HCT116 (cell line): ENCODE results near the gene CDH3. TPM values are rescaled to one million over a fixed set of nuclear protein-coding genes. Genes with fewer than 3 reads are reported as not detected.

Source experiments
- ATAC-seq: fragments of 200-7000 bp; cut with Tn5 transposase; 2 replicates; pipeline ENCODE4 v1.9.1; 2020; ENCODE audit warnings: mild to moderate bottlenecking, moderate library complexity
- BruUV-seq: library from RNA; stranded (reverse); fragments of 400-500 nt; replicated peaks from 2 replicates; lab custom pipeline; 2021; lab: Mats Ljungman, UMichigan
- CTCF ChIA-PET: fragments of 300-600 bp; sonication (Branson Sonifier 250); formaldehyde crosslinking; loops from one replicate; lab custom pipeline; 2021; ENCODE audit warnings: antibody characterized with exemption; lab: Charles Lee
- POLR2A ChIA-PET: fragments of 300-600, 350-600 bp; sonication (Branson Sonifier 250); formaldehyde crosslinking; loops from one replicate; lab custom pipeline; 2021; ENCODE audit warnings: antibody characterized with exemption; lab: Charles Lee
- RAD21 ChIA-PET, 2 experiments: fragments of 300-600 bp; sonication (Branson Sonifier 250); formaldehyde crosslinking; loops; one replicate each; lab custom pipeline; 2023; ENCODE audit warnings: low total read pairs in 2 of 2; ENCODE audit not compliant: uncharacterized antibody in 2 of 2, unreplicated experiment in 2 of 2, low non-redundant PET in 1 of 2; lab: Charles Lee
- DNase-seq: peaks from one replicate; pipeline ENCODE4 v3.0.0-alpha.2; 2010; ENCODE audit warnings: low read depth, low spot score
- H2AFZ ChIP-seq: fragments of 200-600 bp; shearing (Covaris generic), sonication (generic); 2 replicates; pipeline ENCODE4 v1.6.1; 2017; ENCODE audit warnings: low read depth, mixed run types, mixed read lengths, antibody characterized with exemption, low read length; ENCODE audit not compliant: poor library complexity, severe bottlenecking
- H3K27ac ChIP-seq: 2 replicates; pipeline ENCODE4 v1.5.1; 2012; ENCODE audit warnings: low read depth, low read length
- H3K27me3 ChIP-seq: fragments of 200-600 bp; sonication (generic); 2 replicates; pipeline ENCODE4 v1.6.1; 2016; ENCODE audit warnings: mixed run types, low read length, mixed read lengths; ENCODE audit not compliant: insufficient read depth
- H3K36me3 ChIP-seq, 2 experiments: fragments of 200-500 bp in 1 of 2; fragments of 200-600 bp in 1 of 2; sonication (Bioruptor generic) in 1 of 2; sonication (generic) in 1 of 2; 2 replicates each; pipeline versions ENCODE4 v1.5.1 to v1.6.1; 2014 to 2016; ENCODE audit warnings: low read length in 2 of 2, inconsistent platforms in 1 of 2, mixed read lengths in 1 of 2, mixed run types in 1 of 2; ENCODE audit not compliant: insufficient read depth in 2 of 2, control insufficient read depth in 1 of 2
- H3K4me1 ChIP-seq, 2 experiments: fragments of 200-600 bp in 1 of 2; sonication (generic) in 1 of 2; 2 replicates each; pipeline versions ENCODE4 v1.5.1 to v1.6.1; 2012 to 2017; ENCODE audit warnings: low read length in 2 of 2, inconsistent platforms in 1 of 2, mild to moderate bottlenecking in 1 of 2, mixed read lengths in 1 of 2, mixed run types in 1 of 2, moderate library complexity in 1 of 2; ENCODE audit not compliant: insufficient read depth in 2 of 2, control insufficient read depth in 1 of 2
- H3K4me2 ChIP-seq: fragments of 200-600 bp; sonication (generic); 2 replicates; pipeline ENCODE4 v1.6.1; 2017; ENCODE audit warnings: mixed run types, low read length, mixed read lengths
- H3K4me3 ChIP-seq, 2 experiments: fragments of 200-600 bp in 1 of 2; sonication (generic) in 1 of 2; replicated peaks in 1 of 2; 2 replicates each; pipeline ENCODE4 v1.5.1; 2011 to 2016; ENCODE audit warnings: low read length in 2 of 2, control low read depth in 1 of 2, low read depth in 1 of 2, mild to moderate bottlenecking in 1 of 2, mixed read lengths in 1 of 2, mixed run types in 1 of 2
- H3K79me2 ChIP-seq: fragments of 200-600 bp; sonication (generic); 2 replicates; pipeline ENCODE4 v1.6.1; 2017; ENCODE audit warnings: mild to moderate bottlenecking, mixed run types, low read length, moderate library complexity, mixed read lengths; ENCODE audit not compliant: insufficient read depth
- H3K9ac ChIP-seq: fragments of 200-600 bp; sonication (generic); 2 replicates; pipeline ENCODE4 v1.6.1; 2016; ENCODE audit warnings: low read length, mixed read lengths
- H3K9me2 ChIP-seq: fragments of 200-600 bp; sonication (generic), shearing (Covaris generic); 2 replicates; pipeline ENCODE4 v1.6.1; 2017; ENCODE audit warnings: mixed run types, mild to moderate bottlenecking, moderate library complexity; ENCODE audit not compliant: insufficient read depth
- H3K9me3 ChIP-seq, 2 experiments: fragments of 200-500 bp in 1 of 2; fragments of 200-600 bp in 1 of 2; sonication (Bioruptor generic) in 1 of 2; sonication (generic) in 1 of 2; 2 replicates each; pipeline ENCODE4 v1.6.1; 2014 to 2017; ENCODE audit warnings: low read length in 2 of 2, mixed read lengths in 2 of 2, inconsistent platforms in 1 of 2, low read depth in 1 of 2, mild to moderate bottlenecking in 1 of 2, mixed run types in 1 of 2, moderate library complexity in 1 of 2; ENCODE audit not compliant: control insufficient read depth in 1 of 2, insufficient read depth in 1 of 2
- H4K20me1 ChIP-seq: fragments of 200-600 bp; sonication (generic), shearing (Covaris generic); 2 replicates; pipeline ENCODE4 v1.6.1; 2017; ENCODE audit warnings: mixed run types, mild to moderate bottlenecking, moderate library complexity; ENCODE audit not compliant: insufficient read depth
- ATF3 ChIP-seq: IDR thresholded peaks from 2 replicates; pipeline ENCODE4 v1.6.1; 2012
- CBX3 ChIP-seq: IDR thresholded peaks from 2 replicates; pipeline ENCODE4 v1.6.1; 2012; ENCODE audit warnings: low read depth
- CTCF ChIP-seq, 3 experiments: fragments of 200-600 bp in 1 of 3; sonication (generic) in 1 of 3; IDR thresholded peaks in 2 of 3; conservative IDR thresholded peaks in 1 of 3; 2 replicates each; pipeline ENCODE4 v1.5.1; 2012 to 2017; ENCODE audit warnings: low read depth in 2 of 3, low read length in 2 of 3, antibody characterized with exemption in 1 of 3, borderline replicate concordance in 1 of 3, control low read depth in 1 of 3, mild to moderate bottlenecking in 1 of 3, mixed read lengths in 1 of 3, mixed run types in 1 of 3, moderate library complexity in 1 of 3; ENCODE audit not compliant: insufficient read depth in 1 of 3
- EGR1 ChIP-seq: IDR thresholded peaks from 2 replicates; pipeline ENCODE4 v1.6.1; 2012; ENCODE audit warnings: low read depth
- EZH2 ChIP-seq: fragments of 200-600 bp; sonication (generic); IDR thresholded peaks from 2 replicates; pipeline ENCODE4 v1.6.1; 2017; ENCODE audit warnings: antibody characterized with exemption, mixed run types
- EZH2phosphoT487 ChIP-seq: fragments of 200-600 bp; IDR thresholded peaks from 2 replicates; pipeline ENCODE4 v1.6.1; 2018; ENCODE audit warnings: antibody characterized with exemption, borderline replicate concordance
- JUND ChIP-seq: IDR thresholded peaks from 2 replicates; pipeline ENCODE4 v1.6.1; 2012
- MAX ChIP-seq: IDR thresholded peaks from 2 replicates; pipeline ENCODE4 v1.6.1; 2012
- POLR2AphosphoS5 ChIP-seq: IDR thresholded peaks from 2 replicates; pipeline ENCODE4 v1.6.1; 2011; ENCODE audit warnings: mild to moderate bottlenecking, low read depth, low read length, moderate library complexity
- RAD21 ChIP-seq: IDR thresholded peaks from 2 replicates; pipeline ENCODE4 v1.6.1; 2012; ENCODE audit warnings: low read depth, mild to moderate bottlenecking
- REST ChIP-seq: IDR thresholded peaks from 2 replicates; pipeline ENCODE4 v1.6.1; 2012; ENCODE audit warnings: low read depth
- SP1 ChIP-seq: IDR thresholded peaks from 2 replicates; pipeline ENCODE4 v1.6.1; 2012; ENCODE audit warnings: low read depth
- SRF ChIP-seq: IDR thresholded peaks from 2 replicates; pipeline ENCODE4 v1.6.1; 2012; ENCODE audit warnings: low read depth
- ZFX ChIP-seq: fragments of 450-650 bp; IDR thresholded peaks from 2 replicates; pipeline ENCODE4 v1.6.1; 2017
- intact Hi-C: fragments of 100-400 bp; cut with micrococcal nuclease; formaldehyde crosslinking; loops from 2 replicates; pipeline ENCODE4 v1.10.0; 2022
- total RNA-seq: library from RNA; stranded (reverse); gene quantifications from one replicate; pipeline ENCODE4 v1.2.1, GENCODE V29; 2021; ENCODE audit not compliant: unreplicated experiment
- TF ChIP-seq, protein P1 (sequence below): IDR thresholded peaks from 2 replicates; pipeline ENCODE4 v1.6.1; 2011; ENCODE audit warnings: mild to moderate bottlenecking, low read length, moderate library complexity; ENCODE audit not compliant: insufficient replicate concordance; ENCODE audit errors: extremely low read depth

The CDH3 gene
- total RNA-seq, 1 experiment from 2014 or later = 94.7 TPM

GRCh38 chr16:68658341-68658973, 13.3 kb downstream of the CDH3 start (continued):
- TF ChIP-seq RAD21 (peak; percentile 18; the same call in 1 of the 2 replicates), POLR2AphosphoS5 (peak; percentile 34), JUND (peak; percentile 61), SRF (peak; percentile 99), SP1 (peak; percentile 72)
- TF ChIP-seq, all 23 proteins: peak for 7

GRCh38 chr16:68658974-68659360, 13.9 kb downstream of the CDH3 start:
- ATAC-seq (peak; percentile 26; the same call in 1 of the 2 replicates), DNase-seq (no peak)
- H3K4me3 ChIP-seq = peak overlapping the region in 1 of 2 experiments; percentile 40; a peak in 2 of 4 replicates
- peak overlapping the region; percentile 74 for H3K4me2 ChIP-seq
- ChIA-PET POLR2A (interaction anchor here (1.3 to 1.5 kb wide), 4 partner anchors 9 to 78 kb away, joined by 4 to 8 read pairs (median 6); partner anchors contain the start of gene CDH1), RAD21 (interaction anchor here in 1 of 2 experiments (0.6 to 1.2 kb wide), 3 partner anchors 12 to 68 kb away, joined by 3 to 4 read pairs (median 4); no protein-coding TSS in a partner anchor), CTCF (interaction anchor here (1.2 to 1.4 kb wide), 2 partner anchors 14 to 69 kb away, joined by 6 to 8 read pairs; partner anchors contain the start of gene CDH3)
- H3K9me2 ChIP-seq = no peaks in the 10 kb centered on the region
- H3K27me3 ChIP-seq = no peaks in the 10 kb centered on the region
- TF ChIP-seq SRF (no peak), CTCF (IDR thresholded peaks at IDR 0.05 in 2 of 3, conservative IDR thresholded peaks at IDR 0.05 in 1 of 3; ENCODE audit: borderline replicate concordance in 1 of 3, insufficient read depth in 1 of 3, low read depth in 2 of 3, low read length in 2 of 3) (no peak), RAD21 (no peak), EZH2 (no peak), ATF3 (no peak), ZFX (no peak), EZH2phosphoT487 (no peak), MAX (no peak), POLR2AphosphoS5 (no peak), CBX3 (no peak), SP1 (no peak), REST (no peak), EGR1 (no peak)
- TF ChIP-seq, protein P1, sequence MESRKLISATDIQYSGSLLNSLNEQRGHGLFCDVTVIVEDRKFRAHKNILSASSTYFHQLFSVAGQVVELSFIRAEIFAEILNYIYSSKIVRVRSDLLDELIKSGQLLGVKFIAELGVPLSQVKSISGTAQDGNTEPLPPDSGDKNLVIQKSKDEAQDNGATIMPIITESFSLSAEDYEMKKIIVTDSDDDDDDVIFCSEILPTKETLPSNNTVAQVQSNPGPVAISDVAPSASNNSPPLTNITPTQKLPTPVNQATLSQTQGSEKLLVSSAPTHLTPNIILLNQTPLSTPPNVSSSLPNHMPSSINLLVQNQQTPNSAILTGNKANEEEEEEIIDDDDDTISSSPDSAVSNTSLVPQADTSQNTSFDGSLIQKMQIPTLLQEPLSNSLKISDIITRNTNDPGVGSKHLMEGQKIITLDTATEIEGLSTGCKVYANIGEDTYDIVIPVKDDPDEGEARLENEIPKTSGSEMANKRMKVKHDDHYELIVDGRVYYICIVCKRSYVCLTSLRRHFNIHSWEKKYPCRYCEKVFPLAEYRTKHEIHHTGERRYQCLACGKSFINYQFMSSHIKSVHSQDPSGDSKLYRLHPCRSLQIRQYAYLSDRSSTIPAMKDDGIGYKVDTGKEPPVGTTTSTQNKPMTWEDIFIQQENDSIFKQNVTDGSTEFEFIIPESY = no peak
- no TSS peak for BruUV-seq
- H3K27ac ChIP-seq = peak overlapping the region; percentile 80; the same call in 1 of the 2 replicates
- intact Hi-C loops = no loop called here
- H4K20me1 ChIP-seq = no peaks in the 10 kb centered on the region
- no peak overlapping the region for H2AFZ ChIP-seq
- peaks cover 63 to 84% of the 10 kb centered on the region in 2 experiments for H3K4me1 ChIP-seq
- H3K79me2 ChIP-seq = peaks cover 70% of the 10 kb centered on the region
- peak overlapping the region; percentile 62 for H3K9ac ChIP-seq
- no peaks in the 10 kb centered on the region for H3K36me3 ChIP-seq
- H3K9me3 ChIP-seq = no peaks in the 10 kb centered on the region
